ENCODE data around the gene FXYD5.
A peak's percentile ranks its signal among the peaks of the same experiment; 100 is the strongest.
"Not testable (repeated sequence)": the region's sequence is repeated elsewhere in the genome, so short reads cannot be mapped to it uniquely, and the experiment has no call there.

FXYD5 gene

GRCh38 chr19:35136977-35137702 is 17.4 kb upstream of the FXYD5 start:
- DNase-seq (ENCODE audit: low read depth in 2 of 2): no peak

- no peak for DNase-seq (ENCODE audit: low read depth in 2 of 2)
Observed at GRCh38 chr19:35138305-35138892, 16.1 kb upstream of the FXYD5 start, which contains the start of gene FXYD1. FXYD1 (plus strand) TSS chr19:35138824; CDS start chr19:35140080, 1,256 bp downstream.

- no peak for DNase-seq (ENCODE audit: low read depth in 2 of 2)
Observed at GRCh38 chr19:35140207-35140961, 14.2 kb upstream of the FXYD5 start.

GRCh38 chr19:35140962-35141836 is 13.3 kb upstream of the FXYD5 start:
- peak; percentile 97 to 98 for DNase-seq (ENCODE audit: low read depth in 2 of 2)

- no peak for DNase-seq (ENCODE audit: low read depth in 2 of 2)
Observed at GRCh38 chr19:35141837-35142605, 12.5 kb upstream of the FXYD5 start.

DNA sequence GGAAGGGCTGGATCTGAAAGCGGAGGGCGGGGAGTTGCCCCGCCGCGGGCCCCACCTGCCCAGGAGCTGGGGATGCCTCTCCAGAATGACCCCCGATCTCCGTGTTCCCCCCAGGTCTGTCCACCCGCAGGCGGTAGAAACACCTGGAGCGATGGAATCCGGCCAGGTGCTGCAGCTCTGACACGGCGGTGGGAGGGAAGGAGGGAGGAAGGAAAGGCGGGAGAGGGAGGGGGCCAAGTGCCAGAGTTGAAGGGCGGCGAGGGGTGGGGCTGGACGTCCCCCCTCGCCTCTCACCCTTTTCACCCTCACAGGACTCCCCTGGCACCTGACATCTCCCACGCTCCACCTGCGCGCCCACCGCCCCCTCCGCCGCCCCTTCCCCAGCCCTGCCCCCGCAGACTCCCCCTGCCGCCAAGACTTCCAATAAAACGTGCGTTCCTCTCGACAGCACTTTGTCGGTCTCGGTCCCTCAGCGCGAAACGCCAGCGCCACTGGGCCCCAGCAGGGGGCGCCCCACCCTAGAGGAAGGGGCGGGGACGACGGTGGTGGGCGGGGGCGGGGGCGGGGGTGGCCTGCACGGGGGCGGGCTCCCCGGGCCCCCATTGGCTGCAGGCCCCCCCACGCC is 11.8 kb upstream of the FXYD5 start:
- DNase-seq (ENCODE audit: low read depth in 2 of 2): peak; percentile 47 to 60

DNA sequence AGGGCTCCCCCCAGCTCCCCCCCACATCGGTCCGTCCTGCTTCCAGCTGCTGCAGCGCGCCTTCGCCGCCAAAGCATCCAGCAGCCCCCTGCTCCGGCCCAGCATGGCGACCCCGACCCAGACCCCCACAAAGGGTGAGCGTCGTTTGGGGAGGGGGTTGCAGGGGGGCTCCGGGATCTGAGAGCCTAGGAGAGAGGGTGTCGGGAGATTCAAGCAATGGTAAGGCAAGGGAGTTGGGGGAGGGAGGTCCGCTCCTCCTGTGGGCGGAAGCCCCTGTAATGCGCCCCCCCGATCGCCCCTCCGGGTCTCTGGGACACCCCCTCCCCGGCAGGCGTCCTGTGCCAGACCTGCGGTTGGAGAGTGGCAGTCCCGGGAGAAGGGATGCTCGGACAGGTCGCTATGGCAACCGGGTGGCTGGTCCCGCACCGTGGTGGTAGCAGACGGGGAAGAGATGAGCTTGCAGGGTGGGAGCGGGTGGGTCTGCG is 11.3 kb upstream of the FXYD5 start, which contains the start of gene FXYD7:
FXYD7 (plus strand) TSS at position 25 of the 485 bp plus-strand sequence; CDS start at position 104, 79 bp downstream.
- DNase-seq (ENCODE audit: low read depth in 2 of 2): no peak

GRCh38 chr19:35143818-35144217 is 10.7 kb upstream of the FXYD5 start:
- no peak for DNase-seq (ENCODE audit: low read depth in 2 of 2)

DNA sequence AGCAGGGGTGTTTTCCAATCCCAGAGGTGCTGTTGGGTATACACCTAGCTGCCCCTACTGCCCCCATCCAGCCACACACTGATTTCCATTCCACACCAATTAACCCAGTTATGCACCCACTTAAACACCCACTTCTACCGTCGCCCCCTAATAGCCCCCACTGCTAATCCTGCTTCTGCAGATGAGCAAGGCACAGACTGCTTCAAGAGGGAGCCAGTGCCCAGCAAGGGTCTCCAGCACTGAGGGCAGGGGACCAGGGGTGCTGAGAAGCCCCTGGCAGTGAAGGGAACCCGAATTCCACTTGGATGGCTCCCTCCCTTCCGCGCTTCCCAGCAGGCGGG is 10.3 kb upstream of the FXYD5 start:
- DNase-seq (ENCODE audit: low read depth in 2 of 2): no peak

DNA sequence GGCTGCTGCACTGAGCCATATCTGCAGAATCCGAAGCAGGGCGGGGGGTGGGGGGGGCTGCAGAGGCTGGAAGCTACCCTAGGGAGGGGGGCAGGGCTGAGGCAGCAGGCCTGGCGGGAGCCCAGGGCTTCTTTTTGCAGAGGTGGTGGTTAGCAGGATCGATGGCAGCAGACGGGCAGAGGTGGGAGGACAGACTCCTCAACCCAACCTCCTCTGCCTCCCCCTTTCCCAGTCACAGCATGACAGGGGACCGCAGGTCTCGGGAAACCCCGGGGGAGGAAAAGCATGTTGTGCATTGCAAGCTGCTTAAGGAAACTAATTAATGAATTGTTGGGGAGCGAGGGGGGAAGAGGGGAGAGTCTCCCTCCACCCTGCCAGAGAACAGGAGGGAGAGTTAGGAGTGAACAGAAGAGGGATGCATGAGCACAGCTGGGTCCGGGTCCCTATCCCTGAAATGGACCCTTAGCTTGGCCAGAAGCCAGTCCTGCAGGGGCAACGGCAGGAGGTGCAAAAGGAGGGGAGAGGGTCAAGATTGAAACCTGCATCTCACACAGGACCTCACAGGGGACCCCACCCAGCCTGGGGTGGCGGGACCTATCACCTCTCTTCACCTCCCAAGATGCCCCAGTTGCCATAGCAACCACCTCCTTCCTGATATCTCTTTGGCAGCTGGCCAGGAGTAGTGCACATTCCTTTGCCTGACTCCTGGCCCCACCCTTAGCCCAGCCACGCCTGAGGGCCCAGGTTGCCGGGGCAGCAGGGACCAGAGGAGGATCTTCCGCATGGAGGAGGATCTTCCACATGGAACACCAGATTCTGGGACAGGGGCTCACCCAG is 9.7 kb upstream of the FXYD5 start:
- no peak for DNase-seq (ENCODE audit: low read depth in 2 of 2)

DNA sequence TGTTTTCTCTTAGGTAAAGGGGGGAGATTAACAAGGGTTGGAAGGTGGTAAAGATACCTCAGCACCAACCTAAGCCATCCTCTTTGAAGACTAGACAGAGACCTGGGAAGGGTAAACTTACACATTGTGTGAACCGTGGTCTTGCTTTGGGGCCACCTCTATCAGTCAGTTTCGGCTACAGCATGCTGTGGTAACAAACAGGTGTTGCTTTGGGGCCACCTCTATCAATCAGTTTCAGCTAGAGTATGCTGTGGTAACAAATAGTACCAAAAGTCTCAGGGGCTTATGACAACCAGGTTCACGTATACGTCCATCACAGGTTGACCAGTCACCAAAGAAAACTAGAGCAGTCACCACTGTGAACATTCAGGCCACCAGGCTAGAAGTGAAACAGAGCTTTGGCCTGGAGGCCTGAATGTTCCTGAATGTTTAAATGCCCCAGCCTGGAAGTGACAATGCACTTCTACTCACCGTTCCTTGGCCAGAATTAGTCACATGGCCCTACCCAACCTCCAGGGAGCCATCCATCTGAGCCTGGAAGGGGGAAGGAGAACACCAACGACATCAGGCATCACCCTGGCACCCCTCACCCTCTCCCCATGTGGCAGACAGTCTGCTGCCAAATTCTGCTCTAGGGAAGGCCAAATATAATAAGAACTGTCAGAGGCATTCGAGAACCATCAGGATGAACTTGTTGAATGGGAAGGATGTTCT is 7.6 kb upstream of the FXYD5 start:
- DNase-seq (ENCODE audit: low read depth in 2 of 2): no peak

- DNase-seq (ENCODE audit: low read depth in 2 of 2): no peak
Observed at GRCh38 chr19:35149463-35149862, 5.1 kb upstream of the FXYD5 start.

DNA sequence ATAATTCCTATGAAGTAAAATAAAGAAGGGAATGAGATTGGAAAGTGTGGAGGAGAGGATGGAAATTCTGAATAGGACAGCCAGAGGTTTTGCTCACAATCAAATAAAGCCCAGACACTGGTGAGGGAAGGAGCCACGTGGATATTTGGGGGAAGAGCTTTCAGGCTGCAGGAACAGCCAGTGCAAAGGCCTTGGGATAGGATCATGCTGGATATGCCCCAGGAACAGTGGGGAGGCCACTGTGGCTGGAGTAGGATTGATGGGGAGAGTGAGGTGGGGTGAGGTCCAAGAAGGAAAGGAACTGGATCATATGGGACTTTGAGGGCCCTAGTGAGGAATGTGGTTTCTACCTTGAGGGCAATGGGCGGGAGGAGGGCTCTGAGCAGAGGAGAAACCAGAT is 4.1 kb upstream of the FXYD5 start:
- no peak for DNase-seq (ENCODE audit: low read depth in 2 of 2)

- DNase-seq (ENCODE audit: low read depth in 2 of 2): no peak
Observed at GRCh38 chr19:35151273-35152065, 3.1 kb upstream of the FXYD5 start.

DNA sequence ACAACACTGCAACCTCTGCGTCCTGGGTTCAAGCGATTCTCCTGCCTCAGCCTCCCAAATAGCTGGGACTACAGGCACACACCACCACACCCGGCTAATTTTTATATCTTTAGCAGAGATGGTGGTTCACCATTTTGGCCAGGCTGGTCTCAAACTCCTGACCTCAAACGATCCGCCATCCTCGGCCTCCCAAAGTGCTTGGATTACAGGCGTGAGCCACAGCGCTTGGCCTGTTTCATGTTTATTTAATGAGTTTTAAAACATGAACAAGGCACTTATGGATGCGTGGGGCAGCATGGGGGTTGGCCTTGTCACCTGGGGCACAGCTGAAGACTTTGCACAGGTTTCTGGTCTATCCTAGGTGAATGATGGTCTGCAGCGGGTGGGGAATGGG is 1.4 kb upstream of the FXYD5 start:
- DNase-seq (ENCODE audit: low read depth in 2 of 2): not testable (repeated sequence)

DNA sequence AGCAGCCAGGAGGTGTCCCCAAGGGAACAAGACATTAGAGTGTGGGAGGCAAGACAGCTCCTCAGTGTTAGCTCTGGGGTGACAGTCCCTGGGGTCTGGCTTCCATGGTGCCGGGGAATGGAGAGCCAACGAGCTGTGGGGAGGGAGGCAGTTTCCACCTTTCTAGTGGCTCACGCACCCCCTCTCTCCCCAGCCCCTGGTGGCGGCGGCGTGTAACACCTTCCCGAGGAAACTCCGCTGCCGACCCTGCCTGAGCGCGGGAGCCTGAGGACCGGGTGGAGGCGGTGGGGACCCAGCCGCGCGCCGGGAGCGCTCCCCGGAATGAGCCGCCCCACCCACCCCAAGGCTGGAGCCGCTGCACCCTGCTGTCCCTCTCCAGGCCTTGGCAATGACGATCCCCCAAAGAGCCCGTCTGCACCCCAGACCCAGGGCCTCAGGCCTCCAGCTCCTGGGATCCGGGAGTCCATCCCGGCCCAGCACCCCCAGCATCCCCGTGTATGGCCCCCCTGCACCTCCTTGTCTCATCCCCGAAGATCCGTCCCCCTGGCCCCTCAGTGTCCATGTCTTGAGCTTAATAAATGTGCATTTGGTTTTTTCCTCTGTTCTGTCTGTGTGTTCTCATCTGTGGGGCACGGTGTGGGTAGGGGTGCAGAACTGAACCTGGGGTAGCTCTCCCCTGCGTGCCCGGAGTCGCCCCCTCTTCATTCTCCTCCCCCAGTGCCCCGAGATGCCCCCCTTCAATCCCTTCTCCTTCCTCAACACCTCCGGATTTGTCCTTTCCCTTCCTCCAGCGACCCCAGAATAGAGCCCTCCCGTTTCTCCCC is 622 bp upstream of the FXYD5 start:
- DNase-seq (ENCODE audit: low read depth in 2 of 2): peak; percentile 69 to 71

GRCh38 chr19:35155441-35155840 is 906 bp downstream of the FXYD5 start:
- DNase-seq (ENCODE audit: low read depth in 2 of 2): no peak

All from stimulated activated CD8-positive, alpha-beta memory T cell treated with anti-CD3 and anti-CD28 coated beads, Interleukin-2, amount 100 ng/mL, for 48 hours (primary cell).